A549 (cell line): ENCODE data around the gene LST1. TPM values are rescaled to one million over a fixed set of nuclear protein-coding genes. Genes with fewer than 3 reads are reported as not detected.

Source experiments
- ATAC-seq, 2 experiments: fragments of 200-7000 bp in 1 of 2; fragments of >200 bp in 1 of 2; cut with Nextera tagmentation in 1 of 2; cut with Tn5 transposase in 1 of 2; 3 replicates each; pipeline versions ENCODE4 v1.8.0 to v1.9.1; 2018 to 2020; ENCODE audit warnings: mild to moderate bottlenecking in 1 of 2, moderate library complexity in 1 of 2
- CTCF ChIA-PET: fragments of 300-600 bp; sonication (Branson Sonifier 250); formaldehyde crosslinking; extraction: SDS; loops from one replicate; lab custom pipeline; 2021; ENCODE audit warnings: antibody characterized with exemption, inconsistent platforms; lab: Yijun Ruan, JAX
- POLR2A ChIA-PET: fragments of 350-600 bp; formaldehyde crosslinking; extraction: SDS; loops from one replicate; lab custom pipeline; 2021; ENCODE audit warnings: antibody characterized with exemption, inconsistent platforms; lab: Yijun Ruan, JAX
- DNase-seq, 2 experiments: peaks; one replicate each; pipeline versions ENCODE4 v3.0.0 to v3.0.0-alpha.2; 2011 to 2016; ENCODE audit warnings: low read depth in 1 of 2, low spot score in 1 of 2
- FAIRE-seq: peaks from 2 replicates; lab custom pipeline; 2011; peaks lifted over from hg19 to GRCh38; lab: Jason Lieb, UNC
- H3K27ac ChIP-seq, 2 experiments: fragments of >200 bp; sonication (Bioruptor Twin); formaldehyde crosslinking; 3 replicates each; pipeline ENCODE4 v1.5.1; 2016 to 2017
- H3K4me1 ChIP-seq: fragments of >200 bp; sonication (Bioruptor Twin); formaldehyde crosslinking; 3 replicates; pipeline ENCODE4 v1.6.1; 2016
- H3K4me2 ChIP-seq: fragments of >200 bp; sonication (Bioruptor Twin); formaldehyde crosslinking; 3 replicates; pipeline ENCODE4 v1.6.1; 2016
- H3K4me3 ChIP-seq: fragments of >200 bp; sonication (Bioruptor Twin); formaldehyde crosslinking; 3 replicates; pipeline ENCODE4 v1.5.1; 2016
- H3K9me3 ChIP-seq: fragments of >200 bp; sonication (Bioruptor Twin); formaldehyde crosslinking; 3 replicates; pipeline ENCODE4 v1.6.1; 2016
- BCL3 ChIP-seq: fragments of >200 bp; sonication (Bioruptor Twin); formaldehyde crosslinking; IDR thresholded peaks from 3 replicates; pipeline ENCODE4 v1.6.1; 2016
- CEBPB ChIP-seq, 2 experiments: fragments of >200 bp in 1 of 2; sonication (Bioruptor Twin) in 1 of 2; formaldehyde crosslinking in 1 of 2; IDR thresholded peaks; 2 replicates each; pipeline ENCODE4 v1.6.1; 2012 to 2016
- EHMT2 ChIP-seq: fragments of 200-600 bp; sonication (generic); IDR thresholded peaks from 2 replicates; pipeline ENCODE4 v1.6.1; 2016; ENCODE audit warnings: antibody characterized with exemption, low read depth, mild to moderate bottlenecking, moderate library complexity
- EP300 ChIP-seq, 2 experiments: fragments of >200 bp; sonication (Bioruptor Twin); formaldehyde crosslinking; IDR thresholded peaks; 2 replicates in 1 of 2; 3 replicates in 1 of 2; pipeline ENCODE4 v1.6.1; 2016 to 2017
- HMGXB4 ChIP-seq: fragments of 250-450 bp; sonication (Bioruptor Pico); IDR thresholded peaks from 2 replicates; pipeline ENCODE4 v1.5.0; 2021; ENCODE audit warnings: mild to moderate bottlenecking, moderate library complexity, borderline replicate concordance
- HOXA7 ChIP-seq: fragments of 250-450 bp; sonication (Bioruptor Pico); IDR thresholded peaks from 2 replicates; pipeline ENCODE4 v1.5.0; 2020; ENCODE audit warnings: mild to moderate bottlenecking, moderate library complexity
- JUN ChIP-seq, 2 experiments: fragments of >200 bp; sonication (Bioruptor Twin); formaldehyde crosslinking; IDR thresholded peaks; 2 replicates in 1 of 2; 3 replicates in 1 of 2; pipeline ENCODE4 v1.6.1; 2016 to 2017
- MAX ChIP-seq: IDR thresholded peaks from 2 replicates; pipeline ENCODE4 v1.6.1; 2012
- PHF8 ChIP-seq: fragments of 200-600 bp; sonication (generic); IDR thresholded peaks from 2 replicates; pipeline ENCODE4 v1.6.1; 2016; ENCODE audit warnings: low read depth, mild to moderate bottlenecking, antibody characterized with exemption, moderate library complexity, borderline replicate concordance
- POLR2AphosphoS2 ChIP-seq: conservative IDR thresholded peaks from 2 replicates; pipeline ENCODE4 v1.6.1; 2012; ENCODE audit warnings: low read length, improper control_type of control experiment, inconsistent platforms
- RAD21 ChIP-seq, 2 experiments: fragments of >200 bp in 1 of 2; sonication (Bioruptor Twin) in 1 of 2; formaldehyde crosslinking in 1 of 2; IDR thresholded peaks in 1 of 2; conservative IDR thresholded peaks in 1 of 2; 2 replicates in 1 of 2; 3 replicates in 1 of 2; pipeline ENCODE4 v1.6.1; 2012 to 2018; ENCODE audit warnings: inconsistent platforms in 1 of 2
- RNF2 ChIP-seq: fragments of 200-600 bp; sonication (generic); IDR thresholded peaks from 2 replicates; pipeline ENCODE4 v1.6.1; 2016; ENCODE audit warnings: low read depth, mild to moderate bottlenecking, antibody characterized with exemption, moderate library complexity, borderline replicate concordance
- TP53 ChIP-seq: fragments of 250-450 bp; sonication (Bioruptor Pico); IDR thresholded peaks from 2 replicates; pipeline ENCODE4 v1.5.0; 2021; ENCODE audit warnings: mild to moderate bottlenecking, moderate library complexity
- USF2 ChIP-seq: fragments of 450-650 bp; IDR thresholded peaks from 2 replicates; pipeline ENCODE4 v1.6.1; 2014; ENCODE audit warnings: antibody characterized with exemption
- WGBS: methylation state at CpG from one replicate; pipeline ENCODE4 v1.1.6; 2017; ENCODE audit errors: missing lambda C conversion rate; 5-methylcytosine and 5-hydroxymethylcytosine counted together
- polyA plus RNA-seq, 4 experiments: library from polyadenylated mRNA; depleted of rRNA in 3 of 4; stranded (reverse); fragments of >200 nt; fragmentation: RNase III in 1 of 4; extraction: RNeasy Plus Mini Kit Qiagen cat#74134 plus additional on column Dnase treatment in 1 of 4; gene quantifications; 2 replicates in 3 of 4; 3 replicates in 1 of 4; pipeline ENCODE4 v1.2.3, GENCODE V29; 2011 to 2017

Gene LST1
- polyA plus RNA-seq, 2 of the 4 experiments (the other 2 are of a cell fraction): 0.19 to 0.26 TPM

GRCh38 chr6:31546958-31547726 lies 38.9 kb upstream of the LST1 start, which contains the start of gene NFKBIL1:
NFKBIL1 (plus strand) TSS chr6:31547608; CDS start chr6:31547695, 87 bp downstream.
- Histone ChIP-seq H3K9me3 (no peaks in the 10 kb centered on the region), H3K27ac (peak within 1 kb of the TSS; percentile 87 to 90)
- ChIA-PET POLR2A (interaction anchor here (0.6 to 1.4 kb wide), 8 partner anchors 18 to 1465 kb away, joined by 3 to 6 read pairs (median 4); partner anchors contain the start of gene HSPA1B), CTCF (interaction anchor here (0.6 to 15.7 kb wide), 21 partner anchors 10 to 777 kb away, joined by 3 to 331 read pairs (median 4); partner anchors contain the start of genes AIF1, LST1, LTB and NCR3)
- FAIRE-seq: no peak
- ATAC-seq: peak; percentile 93 to 95
- TF ChIP-seq JUN (IDR thresholded peaks at IDR 0.05) (peak; percentile 39 to 50; a peak in 1 of 5 replicates), HOXA7 (no peak), MAX (peak; percentile 66; the same call in 1 of the 2 replicates), CEBPB (IDR thresholded peaks at IDR 0.05) (peak in 1 of 2 experiments; percentile 31; a peak in 1 of 4 replicates)
- TF ChIP-seq, all 56 proteins: peak for 3
- Histone ChIP-seq H3K4me1 (peaks cover 14% of the 10 kb centered on the region), H3K4me2 (peak within 1 kb of the TSS; percentile 67), H3K4me3 (peak within 1 kb of the TSS; percentile 57)
- WGBS: under 1% methylated on average over 25 of the region's 25 CpGs
- peak; percentile 85 to 97 for DNase-seq

GRCh38 chr6:31547727-31548543 lies 38.1 kb upstream of the LST1 start:
- WGBS: 77% methylated on average over 22 of the region's 24 CpGs
- TF ChIP-seq EHMT2: no peak
- 0 out of 2 replicates have a peak, but pooled peaks have one; percentile 58 for TF ChIP-seq PHF8
- 0 out of 2 replicates have a peak, but pooled peaks have one; percentile 7 for TF ChIP-seq HMGXB4 (CRISPR knock-in tag)
- 0 out of 5 replicates have a peak, but pooled peaks of 1 of the 2 experiments have one; percentile 11 for TF ChIP-seq JUN (IDR thresholded peaks at IDR 0.05)
- no peak for TF ChIP-seq EP300 (IDR thresholded peaks at IDR 0.05)
- TF ChIP-seq TP53: no peak
- POLR2A ChIA-PET: interaction anchor here (0.6 to 1.4 kb wide), 5 partner anchors 17 to 1464 kb away, joined by 3 to 6 read pairs (median 4); partner anchors contain the start of gene HSPA1B
- no peak for FAIRE-seq
- Histone ChIP-seq H3K27ac (peak overlapping the region; percentile 87 to 90), H3K4me1 (peaks cover 13% of the 10 kb centered on the region), H3K9me3 (no peaks in the 10 kb centered on the region), H3K4me2 (peak overlapping the region; percentile 67), H3K4me3 (peak overlapping the region; percentile 57)
- DNase-seq: no peak
- CTCF ChIA-PET: interaction anchor here (0.8 to 15.7 kb wide), 9 partner anchors 9 to 248 kb away, joined by 3 to 331 read pairs (median 6); partner anchors contain the start of genes LST1, LTB, NCR3 and TNF
- ATAC-seq: no peak

- Histone ChIP-seq H3K4me2 (peak overlapping the region; percentile 67), H3K27ac (peak overlapping the region in 1 of 2 experiments; percentile 87; a peak in 2 of 6 replicates), H3K4me1 (peaks cover 10% of the 10 kb centered on the region), H3K9me3 (no peaks in the 10 kb centered on the region), H3K4me3 (peak overlapping the region; percentile 57; the same call in 1 of the 3 replicates)
- DNase-seq: no peak
- POLR2A ChIA-PET: no interaction called here
- 91% methylated on average over 2 of the region's 2 CpGs for WGBS
- no peak for FAIRE-seq
- ATAC-seq: no peak
- CTCF ChIA-PET: interaction anchor here (1.5 to 15.7 kb wide), 3 partner anchors 9 to 49 kb away, joined by 6 to 331 read pairs (median 37); partner anchors contain the start of genes LTB and NCR3
- no peak for TF ChIP-seq RAD21 (conservative IDR thresholded peaks at IDR 0.05 in 1 of 2, IDR thresholded peaks at IDR 0.05 in 1 of 2)
- no peak for TF ChIP-seq BCL3
- no peak for TF ChIP-seq USF2
- no peak for TF ChIP-seq POLR2AphosphoS2
- no peak for TF ChIP-seq RNF2
These were observed 37.6 kb upstream of the LST1 start for GRCh38 chr6:31548544-31548873.
